ENCODE data around the gene UBE2S.
"Not testable (repeated sequence)": the region's sequence is repeated elsewhere in the genome, so short reads cannot be mapped to it uniquely, and the experiment has no call there.

Gene UBE2S

GRCh38 chr19:55406826-55407549 is 600 bp downstream of the UBE2S start:
- peak in 1 of 56 donors; percentile 81 for DNase-seq

GRCh38 chr19:55406091-55406825 is 1.3 kb downstream of the UBE2S start:
- DNase-seq, result no peak

GRCh38 chr19:55405638-55406037 is 1.9 kb downstream of the UBE2S start:
- no peak for DNase-seq

GRCh38 chr19:55402509-55402908 is 5.1 kb downstream of the UBE2S start:
- no peak for DNase-seq

GRCh38 chr19:55401390-55401789 is 6.2 kb downstream of the UBE2S start:
- DNase-seq, result not testable (repeated sequence)

GRCh38 chr19:55400281-55401087 is 7.1 kb downstream of the UBE2S start:
- no peak for DNase-seq

- no peak for DNase-seq
These were observed 9.2 kb downstream of the UBE2S start for GRCh38 chr19:55398200-55398925.

GRCh38 chr19:55392820-55393761 is 14.5 kb downstream of the UBE2S start:
- peak in 5 of 56 donors; percentile 3 to 25 (median 16) for DNase-seq

- DNase-seq, result no peak
These were observed 15.6 kb downstream of the UBE2S start for GRCh38 chr19:55391702-55392615.

GRCh38 chr19:55391191-55391670 is 16.4 kb downstream of the UBE2S start:
- DNase-seq, result peak in 2 of 56 donors; percentile 16 to 40

GRCh38 chr19:55390461-55390880 is 17.1 kb downstream of the UBE2S start:
- DNase-seq, result no peak

GRCh38 chr19:55389386-55390317 is 17.9 kb downstream of the UBE2S start:
- DNase-seq, result no peak

- no peak for DNase-seq
These were observed 19.7 kb downstream of the UBE2S start for GRCh38 chr19:55387736-55388497.

- DNase-seq, result peak in 3 of 56 donors; percentile 32 to 50 (median 46)
These were observed 21.1 kb downstream of the UBE2S start for GRCh38 chr19:55386493-55386971.

GRCh38 chr19:55385724-55386492 is 21.7 kb downstream of the UBE2S start, which contains the start of gene RPL28:
Gene RPL28, plus strand, starts transcription at chr19:55385932. Its CDS starts 426 bp downstream, at chr19:55386358.
- DNase-seq, result peak in 55 of 56 donors; percentile 81 to 99 (median 97)

All from amygdala (tissue), 56 donors.